ENCODE results near the gene GRHL3.
A peak's percentile ranks its signal among the peaks of the same experiment; 100 is the strongest.

GRHL3 gene

DNA sequence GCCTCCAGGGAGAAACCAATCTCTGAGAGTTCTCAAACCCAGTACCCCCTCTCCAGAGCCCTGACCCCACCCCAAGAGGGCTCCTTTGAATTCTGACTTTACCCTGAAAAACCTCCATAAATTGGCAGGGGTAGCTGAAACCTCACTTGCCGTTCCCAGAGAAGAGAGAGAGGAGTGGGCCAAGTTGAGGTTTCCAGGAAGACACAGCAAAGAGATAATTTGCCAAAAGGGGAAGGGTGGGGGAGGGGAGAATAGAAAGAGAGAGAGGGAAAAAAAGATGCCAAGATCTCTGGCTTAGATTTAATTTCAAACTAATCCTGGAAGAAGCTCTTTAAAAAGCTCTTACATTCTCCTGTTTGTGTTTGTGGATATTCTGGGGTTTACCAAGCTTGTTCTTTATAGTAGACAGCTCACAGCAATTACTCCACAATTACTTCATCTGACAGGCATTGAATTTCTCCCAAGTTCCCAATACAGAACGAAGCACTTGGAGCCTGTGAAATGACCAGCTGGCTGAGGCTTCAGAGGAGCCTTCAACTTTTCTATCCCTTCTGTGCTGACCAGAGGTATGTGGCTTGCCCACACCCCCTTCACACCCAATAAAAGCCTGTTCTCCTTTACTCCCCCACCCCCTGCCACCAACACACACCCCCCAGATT lies 1.1 kb upstream of the GRHL3 start:
- no peak for DNase-seq (ENCODE audit: low read depth)
- H3K4me3 ChIP-seq (ENCODE audit: low read length) = no peak overlapping the region
- TF ChIP-seq, protein P1, sequence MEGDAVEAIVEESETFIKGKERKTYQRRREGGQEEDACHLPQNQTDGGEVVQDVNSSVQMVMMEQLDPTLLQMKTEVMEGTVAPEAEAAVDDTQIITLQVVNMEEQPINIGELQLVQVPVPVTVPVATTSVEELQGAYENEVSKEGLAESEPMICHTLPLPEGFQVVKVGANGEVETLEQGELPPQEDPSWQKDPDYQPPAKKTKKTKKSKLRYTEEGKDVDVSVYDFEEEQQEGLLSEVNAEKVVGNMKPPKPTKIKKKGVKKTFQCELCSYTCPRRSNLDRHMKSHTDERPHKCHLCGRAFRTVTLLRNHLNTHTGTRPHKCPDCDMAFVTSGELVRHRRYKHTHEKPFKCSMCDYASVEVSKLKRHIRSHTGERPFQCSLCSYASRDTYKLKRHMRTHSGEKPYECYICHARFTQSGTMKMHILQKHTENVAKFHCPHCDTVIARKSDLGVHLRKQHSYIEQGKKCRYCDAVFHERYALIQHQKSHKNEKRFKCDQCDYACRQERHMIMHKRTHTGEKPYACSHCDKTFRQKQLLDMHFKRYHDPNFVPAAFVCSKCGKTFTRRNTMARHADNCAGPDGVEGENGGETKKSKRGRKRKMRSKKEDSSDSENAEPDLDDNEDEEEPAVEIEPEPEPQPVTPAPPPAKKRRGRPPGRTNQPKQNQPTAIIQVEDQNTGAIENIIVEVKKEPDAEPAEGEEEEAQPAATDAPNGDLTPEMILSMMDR (conservative IDR thresholded peaks at IDR 0.05; ENCODE audit: low read depth, low read length) = no peak

DNA sequence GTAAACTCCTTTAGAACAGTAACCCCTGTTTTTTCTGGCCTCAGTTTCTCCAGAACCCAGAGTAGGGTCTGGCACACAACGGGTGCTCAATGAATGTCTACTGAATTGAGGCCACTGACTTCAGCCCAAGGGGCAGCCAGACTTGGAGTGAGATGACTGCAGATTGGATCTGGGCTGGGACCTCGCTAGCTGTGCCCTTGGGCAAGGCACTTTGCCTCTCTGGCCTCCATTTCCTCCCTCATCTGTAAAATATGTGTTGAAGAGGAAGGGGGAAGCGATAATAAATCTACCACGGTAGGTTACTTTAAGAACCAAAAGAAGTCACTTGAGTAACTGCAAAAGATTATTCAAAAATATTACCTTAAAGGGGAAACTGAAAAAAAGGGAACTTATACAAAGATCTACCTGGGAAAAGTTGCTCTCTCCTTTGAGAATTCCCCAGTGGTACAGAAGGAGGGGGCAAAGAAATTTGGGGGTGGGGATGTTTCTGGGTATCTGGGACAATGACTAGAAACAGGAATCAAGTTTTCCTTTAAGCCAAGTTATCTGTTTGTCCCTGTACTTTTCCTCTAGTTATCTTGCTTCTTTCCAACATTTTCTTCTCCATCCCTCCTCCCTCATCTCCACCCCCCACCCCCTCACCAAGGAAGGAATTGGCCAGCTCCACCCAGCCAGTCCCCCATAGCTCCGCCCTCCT lies 394 bp upstream of the GRHL3 start:
- peak overlapping the region; percentile 26 for H3K4me3 ChIP-seq (ENCODE audit: low read length)
- no peak for DNase-seq (ENCODE audit: low read depth)
- TF ChIP-seq, protein P1 (conservative IDR thresholded peaks at IDR 0.05; ENCODE audit: low read depth, low read length) = no peak

DNA sequence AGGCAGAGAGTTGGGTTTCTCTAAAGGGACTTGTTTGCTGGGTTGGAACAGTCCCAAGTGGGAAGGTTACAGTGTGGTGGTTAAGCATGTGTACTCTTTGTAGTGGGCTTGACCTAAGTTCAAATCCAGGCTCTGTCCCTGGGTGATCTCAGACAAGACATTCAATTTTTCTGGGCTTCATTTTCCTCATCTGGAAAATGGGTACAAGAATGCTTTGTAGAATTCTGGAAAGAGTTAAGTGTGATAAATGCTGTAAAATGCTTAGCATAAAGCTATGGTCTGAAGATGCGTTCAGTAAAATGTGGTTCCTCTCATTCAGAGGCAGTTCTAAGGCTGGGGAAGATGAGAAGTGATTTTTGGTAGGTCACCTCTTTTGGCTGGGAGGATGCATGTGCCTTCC lies 805 bp downstream of the GRHL3 start:
- TF ChIP-seq, protein P1 (conservative IDR thresholded peaks at IDR 0.05; ENCODE audit: low read depth, low read length) = no peak
- DNase-seq (ENCODE audit: low read depth) = no peak
- H3K4me3 ChIP-seq (ENCODE audit: low read length) = no peak overlapping the region

DNA sequence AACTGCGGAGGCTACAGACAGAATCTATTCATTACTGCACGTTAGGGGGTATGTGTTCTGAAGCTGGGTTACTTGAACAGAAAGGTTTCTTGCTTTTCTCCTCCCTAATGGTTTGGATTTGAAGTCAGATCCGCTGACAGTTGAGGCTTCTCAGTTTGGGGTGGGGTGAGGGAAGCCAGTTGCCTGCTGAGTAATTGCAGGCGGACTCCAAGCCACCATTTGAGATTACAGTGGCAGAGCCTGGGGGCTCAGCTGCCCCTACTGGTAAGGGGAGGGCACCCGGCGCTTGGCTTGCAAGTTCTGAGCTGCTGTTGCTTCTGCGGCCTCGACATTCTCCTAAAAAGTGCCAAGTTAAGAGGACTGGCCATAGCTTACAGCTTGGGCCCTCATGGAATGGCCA lies 2.0 kb downstream of the GRHL3 start:
- DNase-seq (ENCODE audit: low read depth) = no peak
- TF ChIP-seq, protein P1 (conservative IDR thresholded peaks at IDR 0.05; ENCODE audit: low read depth, low read length) = no peak
- H3K4me3 ChIP-seq (ENCODE audit: low read length) = no peak overlapping the region

DNA sequence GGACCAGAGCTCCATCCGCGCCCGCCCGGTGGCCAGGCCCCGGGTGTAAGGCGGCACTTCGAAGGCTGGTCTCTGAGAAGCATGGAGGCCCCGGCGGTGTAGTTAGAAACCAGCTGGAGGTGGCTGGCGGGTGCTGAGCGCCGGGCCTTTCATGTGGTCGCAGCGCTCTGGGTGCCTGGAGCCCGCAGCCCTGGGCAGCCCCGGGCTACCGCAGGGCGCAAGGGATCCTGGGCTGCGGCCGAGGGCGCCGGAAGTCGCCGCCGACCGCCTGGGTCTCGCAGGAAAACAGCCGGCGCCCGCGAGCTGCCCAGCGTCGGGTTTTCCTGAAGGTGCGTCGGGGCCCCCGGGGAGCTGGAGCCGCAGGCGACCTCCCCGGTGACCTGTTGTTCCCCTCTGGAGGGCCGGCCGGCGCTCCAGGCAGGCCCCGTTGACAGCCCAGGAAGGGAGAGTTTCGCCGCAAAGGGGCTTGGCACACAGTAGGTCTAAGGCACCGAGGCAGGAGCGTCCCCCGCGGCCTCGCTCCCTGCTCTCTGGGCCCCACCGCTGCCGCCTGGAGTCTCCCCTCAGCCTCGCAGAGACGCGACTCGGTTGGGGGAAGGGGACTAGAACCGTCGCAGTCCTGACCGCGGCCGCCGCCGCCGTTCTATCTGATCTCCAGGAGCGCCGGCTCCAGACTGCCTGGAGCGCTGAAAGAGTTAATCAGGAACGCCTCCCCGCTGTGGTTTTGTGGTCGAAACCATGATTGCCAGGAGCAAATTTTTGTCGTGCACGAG lies 2.7 kb downstream of the GRHL3 start:
- DNase-seq (ENCODE audit: low read depth) = peak; percentile 59
- peak overlapping the region; percentile 44 for H3K4me3 ChIP-seq (ENCODE audit: low read length)
- TF ChIP-seq, protein P1 (conservative IDR thresholded peaks at IDR 0.05; ENCODE audit: low read depth, low read length) = peak; percentile 1

DNA sequence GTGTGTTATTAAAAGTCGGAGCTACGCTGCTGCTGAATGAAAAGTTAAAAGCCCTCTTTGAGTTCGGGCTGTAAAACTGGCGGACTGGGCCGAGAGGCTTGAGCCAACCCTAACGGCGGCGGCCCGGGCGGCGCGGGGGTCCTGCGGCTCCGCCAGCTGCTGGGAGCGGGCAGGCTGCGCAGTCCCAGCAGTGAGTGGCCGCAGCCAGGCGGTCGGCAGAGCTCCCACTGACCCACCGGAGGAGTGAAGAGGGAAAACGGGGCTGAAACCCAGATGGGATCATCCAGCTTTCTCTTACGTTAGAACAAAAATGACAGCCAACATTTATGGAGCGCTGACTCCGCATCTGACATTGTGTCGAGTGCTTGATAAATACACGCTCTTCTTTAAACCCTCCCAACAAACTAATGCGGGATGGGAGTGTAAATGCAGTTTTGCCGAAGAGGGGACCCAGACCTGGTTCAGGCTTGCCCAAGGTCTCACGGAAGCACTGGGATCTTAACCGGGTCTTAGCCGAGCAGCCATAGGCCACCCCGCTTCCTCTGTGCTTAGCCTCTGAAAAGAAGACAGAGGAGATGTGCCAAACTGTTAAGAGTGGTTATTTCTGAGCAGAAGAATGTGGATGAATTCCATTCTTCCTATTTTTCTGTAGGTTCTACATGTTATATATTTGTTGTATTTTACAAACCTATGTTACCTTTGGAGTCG lies 3.5 kb downstream of the GRHL3 start:
- TF ChIP-seq, protein P1 (conservative IDR thresholded peaks at IDR 0.05; ENCODE audit: low read depth, low read length) = no peak
- DNase-seq (ENCODE audit: low read depth) = no peak
- H3K4me3 ChIP-seq (ENCODE audit: low read length) = peak overlapping the region; percentile 44

Measured in retinal pigment epithelial cell (primary cell).